ENCODE data around the gene GALM.

DNA sequence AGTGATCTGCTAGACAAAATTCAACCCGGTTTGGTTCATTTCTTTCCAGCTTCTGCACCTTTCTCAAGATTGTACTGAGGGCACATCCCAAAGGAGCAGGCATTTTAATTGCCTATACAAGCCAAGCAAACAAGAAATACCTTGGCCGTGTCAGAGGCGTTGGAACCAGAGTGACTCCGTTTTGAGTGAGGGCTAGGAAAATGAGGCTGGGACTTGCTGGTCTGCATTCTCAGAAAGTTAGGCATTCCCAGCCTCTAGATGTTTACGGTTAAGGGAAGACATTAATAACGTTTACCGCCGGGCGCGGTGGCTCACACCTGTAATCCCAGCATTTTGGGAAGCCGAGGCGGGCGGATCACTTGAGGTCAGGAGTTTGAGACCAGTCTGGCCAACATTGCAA is 110.6 kb downstream of the GALM start:
- no peak for TF ChIP-seq POLR2A (IDR thresholded peaks at IDR 0.05; ENCODE audit: low read length)
- TF ChIP-seq GATA1 (IDR thresholded peaks at IDR 0.05; ENCODE audit: low read depth, low read length) = no peak
